ENCODE data around the gene CFAP46. TPM values are rescaled to one million over a fixed set of nuclear protein-coding genes. Genes with fewer than 3 reads are reported as not detected.

CFAP46 gene
- total and polyA plus RNA-seq, 9 donors: 0.22 to 1.1 (median 0.61) TPM

GRCh38 chr10:132886211-132887099, 55.9 kb downstream of the CFAP46 start:
- DNase-seq: no peak
- Histone ChIP-seq H3K27ac (ENCODE audit: low read length) (no peak overlapping the region), H3K36me3 (ENCODE audit: control insufficient read depth, insufficient read depth, low read length) (no peaks in the 10 kb centered on the region), H3K4me3 (ENCODE audit: low read length) (no peak overlapping the region), H3K9me3 (replicated peaks; ENCODE audit: control insufficient read depth, low read depth, low read length) (no peaks in the 10 kb centered on the region), H3K4me1 (ENCODE audit: control insufficient read depth, insufficient read depth, low read length) (peaks cover 6% of the 10 kb centered on the region), H3K27me3 (ENCODE audit: control insufficient read depth, insufficient read depth, low read length) (peaks cover 16% of the 10 kb centered on the region)
- 69% methylated on average over 35 of the region's 35 CpGs for WGBS (ENCODE audit: insufficient coverage)

GRCh38 chr10:132885451-132886210, 56.7 kb downstream of the CFAP46 start:
- H3K4me1 ChIP-seq (ENCODE audit: control insufficient read depth, insufficient read depth, low read length): no peaks in the 10 kb centered on the region
- no peak overlapping the region for H3K27ac ChIP-seq (ENCODE audit: low read length)
- peaks cover 14% of the 10 kb centered on the region for H3K27me3 ChIP-seq (ENCODE audit: control insufficient read depth, insufficient read depth, low read length)
- no peak for DNase-seq
- H3K36me3 ChIP-seq (ENCODE audit: control insufficient read depth, insufficient read depth, low read length): no peaks in the 10 kb centered on the region
- no peak overlapping the region for H3K4me3 ChIP-seq (ENCODE audit: low read length)
- WGBS (ENCODE audit: insufficient coverage): 78% methylated on average over 30 of the region's 31 CpGs
- no peaks in the 10 kb centered on the region for H3K9me3 ChIP-seq (replicated peaks; ENCODE audit: control insufficient read depth, low read depth, low read length)

GRCh38 chr10:132884691-132885271, 57.6 kb downstream of the CFAP46 start:
- 82% methylated on average over 28 of the region's 28 CpGs for WGBS (ENCODE audit: insufficient coverage)
- no peak overlapping the region for H3K27ac ChIP-seq (ENCODE audit: low read length)
- no peaks in the 10 kb centered on the region for H3K36me3 ChIP-seq (ENCODE audit: control insufficient read depth, insufficient read depth, low read length)
- H3K27me3 ChIP-seq (ENCODE audit: control insufficient read depth, insufficient read depth, low read length): peaks cover 15% of the 10 kb centered on the region
- H3K9me3 ChIP-seq (replicated peaks; ENCODE audit: control insufficient read depth, low read depth, low read length): no peaks in the 10 kb centered on the region
- peaks cover 1% of the 10 kb centered on the region for H3K4me1 ChIP-seq (ENCODE audit: control insufficient read depth, insufficient read depth, low read length)
- no peak for DNase-seq
- no peak overlapping the region for H3K4me3 ChIP-seq (ENCODE audit: low read length)

- Histone ChIP-seq H3K27me3 (ENCODE audit: control insufficient read depth, insufficient read depth, low read length) (peaks cover 20% of the 10 kb centered on the region), H3K36me3 (ENCODE audit: control insufficient read depth, insufficient read depth, low read length) (no peaks in the 10 kb centered on the region), H3K4me1 (ENCODE audit: control insufficient read depth, insufficient read depth, low read length) (peaks cover 8% of the 10 kb centered on the region), H3K4me3 (ENCODE audit: low read length) (no peak overlapping the region), H3K9me3 (replicated peaks; ENCODE audit: control insufficient read depth, low read depth, low read length) (no peaks in the 10 kb centered on the region), H3K27ac (ENCODE audit: low read length) (no peak overlapping the region)
- no peak for DNase-seq
- WGBS (ENCODE audit: insufficient coverage): 65% methylated on average over 17 of the region's 18 CpGs
Measured at GRCh38 chr10:132884041-132884440, 58.3 kb downstream of the CFAP46 start.

- DNase-seq: no peak
- H3K4me1 ChIP-seq (ENCODE audit: control insufficient read depth, insufficient read depth, low read length): peaks cover 10% of the 10 kb centered on the region
- 69% methylated on average over 19 of the region's 20 CpGs for WGBS (ENCODE audit: insufficient coverage)
- H3K27ac ChIP-seq (ENCODE audit: low read length): no peak overlapping the region
- H3K9me3 ChIP-seq (replicated peaks; ENCODE audit: control insufficient read depth, low read depth, low read length): no peaks in the 10 kb centered on the region
- H3K36me3 ChIP-seq (ENCODE audit: control insufficient read depth, insufficient read depth, low read length): no peaks in the 10 kb centered on the region
- peaks cover 25% of the 10 kb centered on the region for H3K27me3 ChIP-seq (ENCODE audit: control insufficient read depth, insufficient read depth, low read length)
- no peak overlapping the region for H3K4me3 ChIP-seq (ENCODE audit: low read length)
Measured at GRCh38 chr10:132883391-132883881, 58.9 kb downstream of the CFAP46 start.

GRCh38 chr10:132882069-132882951, 60.1 kb downstream of the CFAP46 start:
- WGBS (ENCODE audit: insufficient coverage): 74% methylated on average over 14 of the region's 18 CpGs
- Histone ChIP-seq H3K9me3 (replicated peaks; ENCODE audit: control insufficient read depth, low read depth, low read length) (no peaks in the 10 kb centered on the region), H3K27me3 (ENCODE audit: control insufficient read depth, insufficient read depth, low read length) (peaks cover 27% of the 10 kb centered on the region), H3K27ac (ENCODE audit: low read length) (no peak overlapping the region), H3K4me3 (ENCODE audit: low read length) (no peak overlapping the region), H3K36me3 (ENCODE audit: control insufficient read depth, insufficient read depth, low read length) (no peaks in the 10 kb centered on the region), H3K4me1 (ENCODE audit: control insufficient read depth, insufficient read depth, low read length) (peaks cover 10% of the 10 kb centered on the region)
- no peak for DNase-seq

- Histone ChIP-seq H3K4me3 (ENCODE audit: low read length) (no peak overlapping the region), H3K27me3 (ENCODE audit: control insufficient read depth, insufficient read depth, low read length) (peaks cover 26% of the 10 kb centered on the region), H3K4me1 (ENCODE audit: control insufficient read depth, insufficient read depth, low read length) (peaks cover 10% of the 10 kb centered on the region), H3K27ac (ENCODE audit: low read length) (no peak overlapping the region), H3K36me3 (ENCODE audit: control insufficient read depth, insufficient read depth, low read length) (no peaks in the 10 kb centered on the region), H3K9me3 (replicated peaks; ENCODE audit: control insufficient read depth, low read depth, low read length) (no peaks in the 10 kb centered on the region)
- DNase-seq: no peak
- 81% methylated on average over 21 of the region's 23 CpGs for WGBS (ENCODE audit: insufficient coverage)
Measured at GRCh38 chr10:132881186-132881920, 61.0 kb downstream of the CFAP46 start.

GRCh38 chr10:132880128-132880981, 62.0 kb downstream of the CFAP46 start:
- Histone ChIP-seq H3K27ac (ENCODE audit: low read length) (no peak overlapping the region), H3K36me3 (ENCODE audit: control insufficient read depth, insufficient read depth, low read length) (no peaks in the 10 kb centered on the region), H3K9me3 (replicated peaks; ENCODE audit: control insufficient read depth, low read depth, low read length) (no peaks in the 10 kb centered on the region), H3K4me3 (ENCODE audit: low read length) (no peak overlapping the region), H3K27me3 (ENCODE audit: control insufficient read depth, insufficient read depth, low read length) (peaks cover 27% of the 10 kb centered on the region), H3K4me1 (ENCODE audit: control insufficient read depth, insufficient read depth, low read length) (peaks cover 10% of the 10 kb centered on the region)
- WGBS (ENCODE audit: insufficient coverage): 85% methylated on average over 31 of the region's 35 CpGs
- no peak for DNase-seq

All from muscle of leg (tissue), 11 donors.